Measurements from ENCODE around the gene CHRNB2. TPM values are rescaled to one million over a fixed set of nuclear protein-coding genes. Genes with fewer than 3 reads are reported as not detected.

The CHRNB2 gene
- total and polyA plus RNA-seq, 2 donors (not counting 3 experiments of a cell fraction or from before 2014, with no cell fraction given): not detected

DNA sequence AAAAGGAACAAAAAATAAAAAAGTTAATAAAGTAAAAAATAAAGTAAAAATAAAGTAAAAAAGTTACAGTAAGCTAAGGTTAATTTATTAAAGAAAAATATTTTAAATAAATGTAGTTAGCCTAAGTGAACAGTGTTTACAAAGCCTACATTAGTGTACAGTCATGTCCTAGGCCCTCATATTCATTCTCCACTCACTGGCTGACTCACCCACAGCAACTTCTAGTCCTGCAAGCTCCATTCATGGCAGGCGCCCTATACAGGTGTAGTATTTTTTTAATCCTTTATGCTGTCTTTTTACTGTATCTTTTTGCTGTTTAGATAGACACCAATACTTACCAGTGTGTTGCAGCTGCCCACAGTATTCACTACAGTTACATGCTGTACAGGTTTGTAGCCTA lies 28.0 kb downstream of the CHRNB2 start:
- no peak overlapping the region for H3K9ac ChIP-seq (replicated peaks; ENCODE audit: extremely low read depth, insufficient read depth, low read length)
- no peak for TF ChIP-seq POLR2A (IDR thresholded peaks at IDR 0.05; ENCODE audit: low read depth, low read length)
- no peak for TF ChIP-seq MYC (IDR thresholded peaks at IDR 0.05; ENCODE audit: low read depth, low read length)
- TF ChIP-seq FOS (IDR thresholded peaks at IDR 0.05; ENCODE audit: borderline replicate concordance, insufficient read depth, low read length): no peak
- TF ChIP-seq POLR2AphosphoS5 (IDR thresholded peaks at IDR 0.05; ENCODE audit: insufficient read depth, low read depth, low read length): no peak
- no peak for TF ChIP-seq EZH2 (IDR thresholded peaks at IDR 0.05; ENCODE audit: borderline replicate concordance, low read depth, low read length, severe bottlenecking)
- TF ChIP-seq, protein P1, sequence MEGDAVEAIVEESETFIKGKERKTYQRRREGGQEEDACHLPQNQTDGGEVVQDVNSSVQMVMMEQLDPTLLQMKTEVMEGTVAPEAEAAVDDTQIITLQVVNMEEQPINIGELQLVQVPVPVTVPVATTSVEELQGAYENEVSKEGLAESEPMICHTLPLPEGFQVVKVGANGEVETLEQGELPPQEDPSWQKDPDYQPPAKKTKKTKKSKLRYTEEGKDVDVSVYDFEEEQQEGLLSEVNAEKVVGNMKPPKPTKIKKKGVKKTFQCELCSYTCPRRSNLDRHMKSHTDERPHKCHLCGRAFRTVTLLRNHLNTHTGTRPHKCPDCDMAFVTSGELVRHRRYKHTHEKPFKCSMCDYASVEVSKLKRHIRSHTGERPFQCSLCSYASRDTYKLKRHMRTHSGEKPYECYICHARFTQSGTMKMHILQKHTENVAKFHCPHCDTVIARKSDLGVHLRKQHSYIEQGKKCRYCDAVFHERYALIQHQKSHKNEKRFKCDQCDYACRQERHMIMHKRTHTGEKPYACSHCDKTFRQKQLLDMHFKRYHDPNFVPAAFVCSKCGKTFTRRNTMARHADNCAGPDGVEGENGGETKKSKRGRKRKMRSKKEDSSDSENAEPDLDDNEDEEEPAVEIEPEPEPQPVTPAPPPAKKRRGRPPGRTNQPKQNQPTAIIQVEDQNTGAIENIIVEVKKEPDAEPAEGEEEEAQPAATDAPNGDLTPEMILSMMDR (IDR thresholded peaks at IDR 0.05; ENCODE audit: extremely low read depth in 1 of 2, insufficient read depth in 1 of 2, low read depth in 1 of 2, low read length in 2 of 2): no peak
- TF ChIP-seq JUN (IDR thresholded peaks at IDR 0.05; ENCODE audit: borderline replicate concordance, insufficient read depth, insufficient read length, low read depth): no peak
- TF ChIP-seq, protein P2, sequence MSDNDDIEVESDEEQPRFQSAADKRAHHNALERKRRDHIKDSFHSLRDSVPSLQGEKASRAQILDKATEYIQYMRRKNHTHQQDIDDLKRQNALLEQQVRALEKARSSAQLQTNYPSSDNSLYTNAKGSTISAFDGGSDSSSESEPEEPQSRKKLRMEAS (IDR thresholded peaks at IDR 0.05; ENCODE audit: insufficient read depth, insufficient read length): no peak
- no peak for TF ChIP-seq GATA2 (IDR thresholded peaks at IDR 0.05; ENCODE audit: insufficient read depth, insufficient read length, low read depth, low read length)
- no peak overlapping the region for H3K27ac ChIP-seq (ENCODE audit: insufficient read depth, low read depth, low read length)
- H4K20me1 ChIP-seq (replicated peaks; ENCODE audit: control insufficient read depth, extremely low read depth, insufficient read depth, low read length): no peaks in the 10 kb centered on the region
- FAIRE-seq (no peak), DNase-seq (ENCODE audit: low read depth, low spot score) (no peak)
- no peak overlapping the region for H3K4me2 ChIP-seq (ENCODE audit: insufficient read depth, low read length)
- peaks cover 34 to 47% of the 10 kb centered on the region in 2 experiments for H3K36me3 ChIP-seq (ENCODE audit: control insufficient read depth in 2 of 2, extremely low read depth in 1 of 2, insufficient read depth in 2 of 2, low read length in 2 of 2)
- no peaks in the 10 kb centered on the region for H3K27me3 ChIP-seq (ENCODE audit: control insufficient read depth in 2 of 2, insufficient read depth in 2 of 2, low read length in 2 of 2)
- peaks cover 3% of the 10 kb centered on the region for H3K4me1 ChIP-seq (ENCODE audit: control insufficient read depth, extremely low read depth, insufficient read depth, low read length)
- H3K4me3 ChIP-seq (replicated peaks in 1 of 3; ENCODE audit: insufficient read depth in 1 of 3, low read depth in 1 of 3, low read length in 3 of 3): no peak overlapping the region
- peaks cover 14% of the 10 kb centered on the region for H3K79me2 ChIP-seq (ENCODE audit: control insufficient read depth, insufficient read depth, low read length)
- dilution Hi-C loops (cut with MboI; ENCODE audit: extremely low pct_ligation_motif_present, low sequenced_read_pairs) (no loop called here), intact Hi-C loops (cut with micrococcal nuclease) (no loop called here)
- H3K9me3 ChIP-seq (replicated peaks; ENCODE audit: control insufficient read depth, insufficient read depth, low read length): no peaks in the 10 kb centered on the region
- BruUV-seq (replicated peaks): no TSS peak
- ChIA-PET POLR2A (interaction anchor here (0.6 kb wide), 2 partner anchors 15 to 868 kb away, joined by 5 to 11 read pairs; partner anchors contain the start of gene INTS3), CTCF (interaction anchor here (0.6 to 1.8 kb wide), 4 partner anchors 10 to 355 kb away, joined by 3 to 4 read pairs (median 3); no protein-coding TSS in a partner anchor)
- no peaks in the 10 kb centered on the region for H3K9me1 ChIP-seq (replicated peaks; ENCODE audit: control insufficient read depth, extremely low read depth, insufficient read depth, low read length)
- no peak overlapping the region for H2AFZ ChIP-seq (ENCODE audit: low read depth, low read length)
